IMR-90 (cell line): Measurements from ENCODE around the gene OGFOD3. TPM values are rescaled to one million over a fixed set of nuclear protein-coding genes. Genes with fewer than 3 reads are reported as not detected.

Experiments used
- ATAC-seq: fragments of 200-7000 bp; cut with Tn5 transposase; 2 replicates; pipeline ENCODE4 v1.9.1; 2020; ENCODE audit warnings: low read depth, mild to moderate bottlenecking, moderate library complexity
- BruUV-seq: library from RNA; stranded (reverse); fragments of 400-500 nt; replicated peaks from 2 replicates; lab custom pipeline; 2021; lab: Mats Ljungman, UMichigan
- CTCF ChIA-PET: fragments of 300-600 bp; formaldehyde crosslinking; extraction: SDS; loops from one replicate; lab custom pipeline; 2021; ENCODE audit warnings: antibody characterized with exemption; lab: Yijun Ruan, JAX
- POLR2A ChIA-PET: fragments of 300-600 bp; sonication (Branson Sonifier 250); formaldehyde crosslinking; loops from one replicate; lab custom pipeline; 2022; ENCODE audit warnings: antibody characterized with exemption; ENCODE audit not compliant: unreplicated experiment; lab: Charles Lee
- DNase-seq: peaks from one replicate; pipeline ENCODE4 v3.0.0; 2013
- H2AFZ ChIP-seq: replicated peaks from 2 replicates; pipeline ENCODE3; 2013; ENCODE audit warnings: low read length, mild to moderate bottlenecking; ENCODE audit not compliant: poor library complexity
- H2AK5ac ChIP-seq: 2 replicates; pipeline ENCODE4 v1.6.1; 2013; ENCODE audit warnings: low read depth, low read length, inconsistent platforms
- H2AK9ac ChIP-seq: replicated peaks from 2 replicates; pipeline ENCODE3; 2013; ENCODE audit warnings: mild to moderate bottlenecking, low read depth, low read length, moderate library complexity; ENCODE audit not compliant: poor library complexity
- H2BK120ac ChIP-seq: 2 replicates; pipeline ENCODE4 v1.6.1; 2013; ENCODE audit warnings: low read depth, low read length, inconsistent platforms
- H2BK15ac ChIP-seq: 3 replicates; pipeline ENCODE4 v1.6.1; 2013; ENCODE audit warnings: low read depth, low read length, inconsistent platforms
- H2BK20ac ChIP-seq: 2 replicates; pipeline ENCODE4 v1.6.1; 2013; ENCODE audit warnings: low read depth, mild to moderate bottlenecking, inconsistent platforms, low read length, moderate library complexity
- H2BK5ac ChIP-seq: 2 replicates; pipeline ENCODE4 v1.6.1; 2013; ENCODE audit warnings: mild to moderate bottlenecking, low read depth, low read length, inconsistent platforms; ENCODE audit not compliant: poor library complexity, severe bottlenecking
- H3K14ac ChIP-seq: replicated peaks from 2 replicates; pipeline ENCODE4 v1.6.1; 2013; ENCODE audit warnings: low read depth, low read length, inconsistent platforms
- H3K18ac ChIP-seq: 2 replicates; pipeline ENCODE4 v1.6.1; 2013; ENCODE audit warnings: low read depth, low read length, control low read depth
- H3K23ac ChIP-seq: 2 replicates; pipeline ENCODE4 v1.6.1; 2013; ENCODE audit warnings: low read depth, low read length, inconsistent platforms
- H3K27ac ChIP-seq: 2 replicates; pipeline ENCODE4 v1.5.1; 2013; ENCODE audit warnings: mild to moderate bottlenecking, control low read depth, low read length; ENCODE audit not compliant: insufficient read depth
- H3K27me3 ChIP-seq: 2 replicates; pipeline ENCODE4 v1.6.1; 2013; ENCODE audit warnings: low read length; ENCODE audit not compliant: control insufficient read depth, insufficient read depth
- H3K36me3 ChIP-seq: 2 replicates; pipeline ENCODE4 v1.6.1; 2013; ENCODE audit warnings: low read length, mixed read lengths; ENCODE audit not compliant: control insufficient read depth, insufficient read depth
- H3K4ac ChIP-seq: 2 replicates; pipeline ENCODE4 v1.6.1; 2013; ENCODE audit warnings: low read depth, low read length, inconsistent platforms
- H3K4me1 ChIP-seq: 2 replicates; pipeline ENCODE4 v1.6.1; 2013; ENCODE audit warnings: low read length, mixed read lengths; ENCODE audit not compliant: control insufficient read depth, insufficient read depth
- H3K4me2 ChIP-seq: 2 replicates; pipeline ENCODE4 v1.6.1; 2013; ENCODE audit warnings: low read depth, mild to moderate bottlenecking, control low read depth, low read length, moderate library complexity
- H3K4me3 ChIP-seq: 2 replicates; pipeline ENCODE4 v1.5.1; 2013; ENCODE audit warnings: low read depth, mild to moderate bottlenecking, control low read depth, low read length, moderate library complexity; ENCODE audit not compliant: insufficient read depth
- H3K56ac ChIP-seq: 2 replicates; pipeline ENCODE4 v1.6.1; 2013; ENCODE audit warnings: low read length, inconsistent platforms; ENCODE audit not compliant: insufficient read depth; ENCODE audit errors: extremely low read depth
- H3K79me1 ChIP-seq, 2 experiments: 2 replicates each; pipeline ENCODE4 v1.6.1; 2013; ENCODE audit warnings: low read length in 2 of 2, inconsistent platforms in 1 of 2, low read depth in 1 of 2
- H3K9ac ChIP-seq: 2 replicates; pipeline ENCODE4 v1.6.1; 2013; ENCODE audit warnings: low read depth, low read length, control low read depth
- H3K9me1 ChIP-seq: 2 replicates; pipeline ENCODE4 v1.6.1; 2013; ENCODE audit warnings: low read length, inconsistent platforms; ENCODE audit not compliant: insufficient read depth
- H3K9me3 ChIP-seq: 2 replicates; pipeline ENCODE4 v1.6.1; 2013; ENCODE audit warnings: low read length; ENCODE audit not compliant: control insufficient read depth, insufficient read depth
- H4K20me1 ChIP-seq: 2 replicates; pipeline ENCODE4 v1.6.1; 2013; ENCODE audit warnings: low read length, inconsistent platforms; ENCODE audit not compliant: insufficient read depth
- H4K5ac ChIP-seq: 2 replicates; pipeline ENCODE4 v1.6.1; 2013; ENCODE audit warnings: mild to moderate bottlenecking, low read depth, low read length, control low read depth
- H4K8ac ChIP-seq, 2 experiments: 2 replicates each; pipeline ENCODE4 v1.6.1; 2013; ENCODE audit warnings: low read depth in 2 of 2, low read length in 2 of 2, control low read depth in 1 of 2, inconsistent platforms in 1 of 2
- H4K91ac ChIP-seq: 2 replicates; pipeline ENCODE4 v1.6.1; 2013; ENCODE audit warnings: low read depth, low read length, inconsistent platforms; ENCODE audit not compliant: insufficient read depth
- BHLHE40 ChIP-seq: fragments of 150-350 bp; IDR thresholded peaks from 2 replicates; pipeline ENCODE4 v1.6.1; 2016; ENCODE audit warnings: mild to moderate bottlenecking, low read depth, low read length
- CEBPB ChIP-seq: IDR thresholded peaks from 2 replicates; pipeline ENCODE4 v1.6.1; 2012; ENCODE audit warnings: low read depth, low read length, improper control_type of control experiment
- CHD1 ChIP-seq: IDR thresholded peaks from 2 replicates; pipeline ENCODE4 v1.6.1; 2012; ENCODE audit warnings: low read depth, low read length, improper control_type of control experiment
- CTCF ChIP-seq: conservative IDR thresholded peaks from 2 replicates; pipeline ENCODE4 v1.5.1; 2012; ENCODE audit warnings: mild to moderate bottlenecking, low read depth, low read length, improper control_type of control experiment
- FOS ChIP-seq: fragments of 150-350 bp; IDR thresholded peaks from 2 replicates; pipeline ENCODE4 v1.6.1; 2016; ENCODE audit warnings: low read depth, low read length
- MAFK ChIP-seq: IDR thresholded peaks from 2 replicates; pipeline ENCODE4 v1.6.1; 2012; ENCODE audit warnings: low read depth, low read length, improper control_type of control experiment
- MAZ ChIP-seq: IDR thresholded peaks from 2 replicates; pipeline ENCODE4 v1.6.1; 2012; ENCODE audit warnings: low read depth, mild to moderate bottlenecking, low read length, improper control_type of control experiment, moderate library complexity, borderline replicate concordance
- MXI1 ChIP-seq: IDR thresholded peaks from 2 replicates; pipeline ENCODE4 v1.6.1; 2012; ENCODE audit warnings: low read depth, mild to moderate bottlenecking, low read length, moderate library complexity, borderline replicate concordance
- NFE2L2 ChIP-seq: fragments of 150-350 bp; IDR thresholded peaks from 2 replicates; pipeline ENCODE4 v1.6.1; 2016; ENCODE audit warnings: low read depth, mild to moderate bottlenecking, low read length
- RAD21 ChIP-seq: IDR thresholded peaks from 2 replicates; pipeline ENCODE4 v1.6.1; 2012; ENCODE audit warnings: low read length, improper control_type of control experiment
- RCOR1 ChIP-seq: IDR thresholded peaks from 2 replicates; pipeline ENCODE4 v1.6.1; 2012; ENCODE audit warnings: mild to moderate bottlenecking, low read length, improper control_type of control experiment; ENCODE audit not compliant: insufficient replicate concordance
- RFX5 ChIP-seq: IDR thresholded peaks from 2 replicates; pipeline ENCODE4 v1.8.0; 2012; ENCODE audit warnings: low read depth, mild to moderate bottlenecking, low read length, moderate library complexity
- USF2 ChIP-seq: fragments of 150-350 bp; IDR thresholded peaks from 2 replicates; pipeline ENCODE4 v1.6.1; 2017; ENCODE audit warnings: mild to moderate bottlenecking, antibody characterized with exemption, low read length, low read depth
- WGBS, 2 experiments: methylation state at CpG; one replicate each; pipeline versions ENCODE4 v1.1.5 to v1.1.7; 2013; ENCODE audit warnings: missing lambda C conversion rate in 2 of 2; ENCODE audit not compliant: insufficient read length in 1 of 2; ENCODE audit errors: extremely low coverage in 2 of 2; 5-methylcytosine and 5-hydroxymethylcytosine counted together
- dilution Hi-C: fragments of 300-500 bp; cut with HindIII; formaldehyde crosslinking; loops from one replicate; pipeline ENCODE4 v1.14.3; 2018; ENCODE audit warnings: low sequenced_read_pairs; ENCODE audit not compliant: unreplicated experiment
- in situ Hi-C: fragments of 300-500 bp; cut with MboI; formaldehyde crosslinking; loops from 3 replicates; pipeline ENCODE4 v1.14.3; 2019; ENCODE audit warnings: low sequenced_read_pairs, inconsistent platforms, mixed read lengths
- intact Hi-C: fragments of 100-400 bp; cut with micrococcal nuclease; formaldehyde crosslinking; loops from 2 replicates; pipeline ENCODE4 v1.10.0; 2022
- polyA plus RNA-seq, 3 experiments: library from polyadenylated mRNA; depleted of rRNA; stranded (reverse); fragments of >200 nt; gene quantifications; 2 replicates each; pipeline ENCODE4 v1.2.3, GENCODE V29; 2012; ENCODE audit warnings: low replicate concordance in 1 of 3
- total RNA-seq: library from RNA; depleted of rRNA; stranded (reverse); fragments of >200 nt; gene quantifications from 2 replicates; pipeline ENCODE4 v1.2.3, GENCODE V29; 2012

OGFOD3 gene
- total and polyA plus RNA-seq, 2 of the 4 experiments (the other 2 are of a cell fraction), result 25.3 to 33.4 TPM

GRCh38 chr17:82400830-82401229 lies 17.6 kb downstream of the OGFOD3 start:
- H3K9me3 ChIP-seq, result no peaks in the 10 kb centered on the region
- no peak overlapping the region for H2BK5ac ChIP-seq
- ATAC-seq (no peak), DNase-seq (no peak)
- BruUV-seq, result no TSS peak
- H2AK5ac ChIP-seq, result no peak overlapping the region
- no peak overlapping the region for H4K8ac ChIP-seq
- intact Hi-C loops, result no loop called here
- H3K56ac ChIP-seq, result no peak overlapping the region
- no peak overlapping the region for H3K14ac ChIP-seq
- H3K27me3 ChIP-seq, result no peaks in the 10 kb centered on the region
- no peak overlapping the region for H3K4ac ChIP-seq
- peaks cover 6% of the 10 kb centered on the region; the same call in 1 of the 2 replicates for H3K36me3 ChIP-seq
- no peak overlapping the region for H2BK15ac ChIP-seq
- H2BK20ac ChIP-seq, result no peak overlapping the region
- H3K9me1 ChIP-seq, result no peaks in the 10 kb centered on the region
- H4K91ac ChIP-seq, result no peak overlapping the region
- H3K4me3 ChIP-seq, result no peak overlapping the region
- no peak overlapping the region for H3K18ac ChIP-seq
- H4K20me1 ChIP-seq, result peaks cover 7% of the 10 kb centered on the region
- no peak overlapping the region for H3K4me2 ChIP-seq
- no peak overlapping the region for H3K27ac ChIP-seq
- in situ Hi-C loops, result no loop called here
- no peak overlapping the region for H2AK9ac ChIP-seq
- no peak overlapping the region for H3K9ac ChIP-seq
- no peak overlapping the region for H4K5ac ChIP-seq
- no peak overlapping the region for H2BK120ac ChIP-seq
- TF ChIP-seq FOS (no peak), CTCF (no peak), CHD1 (no peak), NFE2L2 (no peak), BHLHE40 (no peak), RCOR1 (no peak), RFX5 (no peak), RAD21 (no peak), MXI1 (no peak), MAZ (no peak), CEBPB (no peak), USF2 (no peak), MAFK (no peak)
- H2AFZ ChIP-seq, result no peak overlapping the region
- dilution Hi-C loops, result no loop called here
- WGBS, 2 experiments, result 100% methylated on average over 4 of the region's 19 CpGs; no CpG with 5 or more reads in 1 of the 2 experiments
- POLR2A ChIA-PET, result no interaction called here
- no peaks in the 10 kb centered on the region for H3K79me1 ChIP-seq
- CTCF ChIA-PET, result no interaction called here
- no peak overlapping the region for H3K23ac ChIP-seq
- peaks cover 12% of the 10 kb centered on the region for H3K4me1 ChIP-seq
